RWPE2 (cell line): ENCODE results near the gene HOXA13.

Experiments
- ATAC-seq: fragments of 200-7000 bp; cut with Tn5 transposase; 3 replicates; pipeline ENCODE4 v1.9.1; 2021; ENCODE audit warnings: low read depth
- DNase-seq: peaks from one replicate; pipeline ENCODE4 v3.0.0-alpha.2; 2020; ENCODE audit warnings: low spot score
- H3K27ac ChIP-seq: fragments of 450-650 bp; 2 replicates; pipeline ENCODE4 v1.5.1; 2017; ENCODE audit warnings: mild to moderate bottlenecking; ENCODE audit not compliant: poor library complexity, severe bottlenecking
- H3K27me3 ChIP-seq: fragments of 250-450 bp; sonication (Bioruptor Pico); 2 replicates; pipeline ENCODE4 v1.5.1; 2021; ENCODE audit warnings: mild to moderate bottlenecking, moderate library complexity; ENCODE audit not compliant: insufficient read depth, poor library complexity, severe bottlenecking
- H3K36me3 ChIP-seq: fragments of 250-450 bp; sonication (Bioruptor Pico); 2 replicates; pipeline ENCODE4 v1.5.1; 2020; ENCODE audit warnings: low read depth, mild to moderate bottlenecking, moderate library complexity
- H3K4me1 ChIP-seq: fragments of 250-450 bp; sonication (Bioruptor Pico); 2 replicates; pipeline ENCODE4 v1.5.1; 2021; ENCODE audit warnings: mild to moderate bottlenecking, moderate library complexity; ENCODE audit not compliant: insufficient read depth, poor library complexity, severe bottlenecking
- H3K4me3 ChIP-seq: fragments of 250-450 bp; sonication (Bioruptor Pico); 2 replicates; pipeline ENCODE4 v1.5.1; 2021; ENCODE audit warnings: mild to moderate bottlenecking, moderate library complexity; ENCODE audit not compliant: severe bottlenecking
- H3K9me3 ChIP-seq: fragments of 250-450 bp; sonication (Bioruptor Pico); 2 replicates; pipeline ENCODE4 v1.5.1; 2021; ENCODE audit warnings: mild to moderate bottlenecking, moderate library complexity; ENCODE audit not compliant: severe bottlenecking
- CTCF ChIP-seq: fragments of 450-650 bp; IDR thresholded peaks from one replicate; pipeline ENCODE4 v1.5.1; 2017; ENCODE audit warnings: mild to moderate bottlenecking, moderate library complexity; ENCODE audit not compliant: poor library complexity, severe bottlenecking

The HOXA13 gene

GRCh38 chr7:27145165-27145913 lies 54.6 kb downstream of the HOXA13 start:
- Histone ChIP-seq H3K36me3 (peaks cover 3% of the 10 kb centered on the region; the same call in 1 of the 2 replicates), H3K4me3 (peak overlapping the region; percentile 8), H3K4me1 (peaks cover 9% of the 10 kb centered on the region), H3K27ac (peak overlapping the region; percentile 85), H3K27me3 (no peaks in the 10 kb centered on the region), H3K9me3 (no peaks in the 10 kb centered on the region)
- TF ChIP-seq CTCF, result no peak
- DNase-seq, result no peak
- no peak for ATAC-seq

GRCh38 chr7:27144781-27145164 lies 55.1 kb downstream of the HOXA13 start:
- peak overlapping the region; percentile 8 for H3K4me3 ChIP-seq
- H3K36me3 ChIP-seq, result peaks cover 3% of the 10 kb centered on the region; the same call in 1 of the 2 replicates
- peak overlapping the region; percentile 85 for H3K27ac ChIP-seq
- H3K4me1 ChIP-seq, result peaks cover 9% of the 10 kb centered on the region
- no peaks in the 10 kb centered on the region for H3K9me3 ChIP-seq
- no peaks in the 10 kb centered on the region for H3K27me3 ChIP-seq
- no peak for TF ChIP-seq CTCF
- DNase-seq (no peak), ATAC-seq (no peak)
